Measurements from ENCODE around the gene ANO10. TPM values are rescaled to one million over a fixed set of nuclear protein-coding genes. Genes with fewer than 3 reads are reported as not detected.
"Not testable (repeated sequence)": the region's sequence is repeated elsewhere in the genome, so short reads cannot be mapped to it uniquely, and the experiment has no call there.

The ANO10 gene, protein sequence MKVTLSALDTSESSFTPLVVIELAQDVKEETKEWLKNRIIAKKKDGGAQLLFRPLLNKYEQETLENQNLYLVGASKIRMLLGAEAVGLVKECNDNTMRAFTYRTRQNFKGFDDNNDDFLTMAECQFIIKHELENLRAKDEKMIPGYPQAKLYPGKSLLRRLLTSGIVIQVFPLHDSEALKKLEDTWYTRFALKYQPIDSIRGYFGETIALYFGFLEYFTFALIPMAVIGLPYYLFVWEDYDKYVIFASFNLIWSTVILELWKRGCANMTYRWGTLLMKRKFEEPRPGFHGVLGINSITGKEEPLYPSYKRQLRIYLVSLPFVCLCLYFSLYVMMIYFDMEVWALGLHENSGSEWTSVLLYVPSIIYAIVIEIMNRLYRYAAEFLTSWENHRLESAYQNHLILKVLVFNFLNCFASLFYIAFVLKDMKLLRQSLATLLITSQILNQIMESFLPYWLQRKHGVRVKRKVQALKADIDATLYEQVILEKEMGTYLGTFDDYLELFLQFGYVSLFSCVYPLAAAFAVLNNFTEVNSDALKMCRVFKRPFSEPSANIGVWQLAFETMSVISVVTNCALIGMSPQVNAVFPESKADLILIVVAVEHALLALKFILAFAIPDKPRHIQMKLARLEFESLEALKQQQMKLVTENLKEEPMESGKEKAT
- 47.4 to 56.9 TPM (median 55.5 TPM) in 3 replicates for total RNA-seq
- long read RNA-seq, transcript ANO10-201 (13 exons, 3,212 nt), result major isoform, 76 of 115 reads
- long read RNA-seq, partial matches to known transcripts, result 6 of 115 reads
- long read RNA-seq, other reads (novel, unspliced or antisense), result 29 of 115 reads

DNA sequence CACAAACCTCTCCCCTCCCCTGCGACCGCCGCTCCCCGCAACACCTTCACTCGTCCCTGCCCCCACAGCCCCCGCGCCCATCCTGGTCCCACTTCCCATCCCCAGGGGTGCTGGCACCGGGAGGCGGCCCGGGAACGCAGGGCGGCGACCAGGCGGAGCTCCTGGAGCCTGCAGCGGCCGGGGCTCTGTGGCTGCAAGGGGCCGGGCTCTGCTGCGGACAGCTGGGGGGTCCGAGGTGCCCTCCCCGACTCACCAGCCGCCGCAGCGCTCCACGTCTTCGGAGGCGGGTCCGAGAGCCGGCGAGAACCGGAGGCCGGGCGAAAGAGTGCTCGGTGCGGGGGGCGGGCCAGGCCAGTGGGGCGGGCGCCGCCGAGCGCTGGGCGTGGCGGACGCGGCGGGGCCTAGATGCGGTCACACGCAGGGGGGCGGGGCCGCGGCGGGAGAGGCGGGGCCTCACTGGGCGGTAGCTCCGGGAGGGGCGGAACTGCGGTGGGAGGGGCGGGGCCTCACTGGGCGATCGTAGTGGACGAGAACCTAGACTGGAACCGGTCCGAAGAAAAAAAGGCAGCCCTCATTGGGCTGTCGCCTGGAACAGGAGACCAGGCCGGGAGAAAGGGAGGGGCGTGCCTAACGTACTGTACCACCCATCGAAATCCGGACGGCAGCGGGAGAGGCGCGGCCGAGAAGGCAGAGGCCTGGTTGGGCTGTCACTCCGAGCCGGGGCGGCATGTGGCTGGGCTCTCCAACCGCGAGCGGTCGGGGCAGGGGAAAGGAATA is at the start of gene ANO10:
TSS of gene ANO10 (minus strand) at position 356 of the 777 bp plus-strand sequence. CDS start 16,159 bp downstream, outside the sequence.
- peak within 1 kb of the TSS; percentile 95 for H3K27ac Mint-ChIP-seq (ENCODE audit: unreplicated experiment)
- no peaks in the 10 kb centered on the region for H3K9me3 Mint-ChIP-seq (ENCODE audit: low read depth)
- no peaks in the 10 kb centered on the region for H3K36me3 Mint-ChIP-seq (ENCODE audit: low read depth)
- TF ChIP-seq, protein P1, sequence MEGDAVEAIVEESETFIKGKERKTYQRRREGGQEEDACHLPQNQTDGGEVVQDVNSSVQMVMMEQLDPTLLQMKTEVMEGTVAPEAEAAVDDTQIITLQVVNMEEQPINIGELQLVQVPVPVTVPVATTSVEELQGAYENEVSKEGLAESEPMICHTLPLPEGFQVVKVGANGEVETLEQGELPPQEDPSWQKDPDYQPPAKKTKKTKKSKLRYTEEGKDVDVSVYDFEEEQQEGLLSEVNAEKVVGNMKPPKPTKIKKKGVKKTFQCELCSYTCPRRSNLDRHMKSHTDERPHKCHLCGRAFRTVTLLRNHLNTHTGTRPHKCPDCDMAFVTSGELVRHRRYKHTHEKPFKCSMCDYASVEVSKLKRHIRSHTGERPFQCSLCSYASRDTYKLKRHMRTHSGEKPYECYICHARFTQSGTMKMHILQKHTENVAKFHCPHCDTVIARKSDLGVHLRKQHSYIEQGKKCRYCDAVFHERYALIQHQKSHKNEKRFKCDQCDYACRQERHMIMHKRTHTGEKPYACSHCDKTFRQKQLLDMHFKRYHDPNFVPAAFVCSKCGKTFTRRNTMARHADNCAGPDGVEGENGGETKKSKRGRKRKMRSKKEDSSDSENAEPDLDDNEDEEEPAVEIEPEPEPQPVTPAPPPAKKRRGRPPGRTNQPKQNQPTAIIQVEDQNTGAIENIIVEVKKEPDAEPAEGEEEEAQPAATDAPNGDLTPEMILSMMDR (IDR thresholded peaks at IDR 0.05), result no peak
- H3K4me3 Mint-ChIP-seq (ENCODE audit: unreplicated experiment), result peak within 1 kb of the TSS; percentile 98
- DNase-seq (ENCODE audit: low spot score), result peak; percentile 100
- H3K27me3 Mint-ChIP-seq (ENCODE audit: low read depth), result no peaks in the 10 kb centered on the region
- peaks cover 43% of the 10 kb centered on the region for H3K4me1 Mint-ChIP-seq (ENCODE audit: low read depth)

DNA sequence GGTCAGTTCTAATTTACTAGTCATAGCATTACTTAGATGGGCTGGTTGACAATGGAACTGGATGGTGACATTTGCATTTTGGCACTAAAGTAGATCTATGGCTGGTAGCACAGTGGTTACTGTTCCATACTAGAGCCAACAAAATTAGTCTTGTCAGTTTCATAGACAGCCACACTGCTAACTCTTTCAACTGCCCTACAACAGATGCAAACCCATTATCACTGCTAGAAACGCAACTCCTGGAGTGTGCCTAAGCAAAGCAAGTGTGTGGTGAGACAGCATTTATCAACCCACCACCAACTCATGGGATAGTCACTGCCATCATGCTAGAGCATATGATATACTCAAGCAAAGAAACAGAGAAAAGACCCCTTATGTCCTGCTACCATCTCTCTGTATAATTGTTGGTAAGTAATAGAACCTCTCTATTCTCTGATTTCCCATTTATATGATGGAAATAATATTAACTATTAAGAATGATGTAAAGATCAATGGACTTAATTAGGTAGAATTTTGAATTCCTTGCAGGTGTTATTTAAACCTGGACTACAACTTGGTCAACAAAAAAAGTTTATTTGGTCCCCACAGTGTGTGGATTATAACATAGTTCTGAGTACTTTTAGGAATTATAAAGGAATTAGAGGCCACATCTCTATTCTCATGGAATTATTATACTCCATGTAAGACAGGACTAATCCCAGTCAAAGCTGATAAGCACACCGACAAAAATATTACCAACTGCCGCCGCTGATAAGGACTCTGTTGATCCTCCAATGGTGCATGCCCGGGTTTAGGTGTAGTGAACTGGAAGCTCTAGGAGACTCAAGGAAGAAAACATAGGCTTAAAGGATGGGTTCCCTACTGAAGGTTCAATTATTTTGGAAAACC is 49.1 kb upstream of the ANO10 start:
- TF ChIP-seq, protein P1 (IDR thresholded peaks at IDR 0.05), result no peak
- DNase-seq (ENCODE audit: low spot score), result no peak

GRCh38 chr3:43665011-43665410 is 43.2 kb upstream of the ANO10 start:
- Mint-ChIP-seq H3K9me3 (ENCODE audit: low read depth) (peaks cover 34% of the 10 kb centered on the region), H3K36me3 (ENCODE audit: low read depth) (peaks cover 10% of the 10 kb centered on the region)
- H3K4me3 Mint-ChIP-seq (ENCODE audit: unreplicated experiment); H3K27ac Mint-ChIP-seq (ENCODE audit: unreplicated experiment); H3K27me3 Mint-ChIP-seq (ENCODE audit: low read depth); DNase-seq (ENCODE audit: low spot score); H3K4me1 Mint-ChIP-seq (ENCODE audit: low read depth): not testable (repeated sequence)

More for the DNA sequence above, 49.1 kb upstream of the ANO10 start:
- Mint-ChIP-seq H3K27me3 (ENCODE audit: low read depth) (no peaks in the 10 kb centered on the region), H3K36me3 (ENCODE audit: low read depth) (peaks cover 2% of the 10 kb centered on the region), H3K27ac (ENCODE audit: unreplicated experiment) (no peak overlapping the region), H3K9me3 (ENCODE audit: low read depth) (no peaks in the 10 kb centered on the region), H3K4me1 (ENCODE audit: low read depth) (no peaks in the 10 kb centered on the region), H3K4me3 (ENCODE audit: unreplicated experiment) (no peak overlapping the region)

- peaks cover 34% of the 10 kb centered on the region for H3K9me3 Mint-ChIP-seq (ENCODE audit: low read depth)
- H3K27me3 Mint-ChIP-seq (ENCODE audit: low read depth); H3K36me3 Mint-ChIP-seq (ENCODE audit: low read depth); H3K27ac Mint-ChIP-seq (ENCODE audit: unreplicated experiment); DNase-seq (ENCODE audit: low spot score); H3K4me1 Mint-ChIP-seq (ENCODE audit: low read depth); H3K4me3 Mint-ChIP-seq (ENCODE audit: unreplicated experiment): not testable (repeated sequence)
These were observed 39.6 kb upstream of the ANO10 start for GRCh38 chr3:43661376-43661775.

DNA sequence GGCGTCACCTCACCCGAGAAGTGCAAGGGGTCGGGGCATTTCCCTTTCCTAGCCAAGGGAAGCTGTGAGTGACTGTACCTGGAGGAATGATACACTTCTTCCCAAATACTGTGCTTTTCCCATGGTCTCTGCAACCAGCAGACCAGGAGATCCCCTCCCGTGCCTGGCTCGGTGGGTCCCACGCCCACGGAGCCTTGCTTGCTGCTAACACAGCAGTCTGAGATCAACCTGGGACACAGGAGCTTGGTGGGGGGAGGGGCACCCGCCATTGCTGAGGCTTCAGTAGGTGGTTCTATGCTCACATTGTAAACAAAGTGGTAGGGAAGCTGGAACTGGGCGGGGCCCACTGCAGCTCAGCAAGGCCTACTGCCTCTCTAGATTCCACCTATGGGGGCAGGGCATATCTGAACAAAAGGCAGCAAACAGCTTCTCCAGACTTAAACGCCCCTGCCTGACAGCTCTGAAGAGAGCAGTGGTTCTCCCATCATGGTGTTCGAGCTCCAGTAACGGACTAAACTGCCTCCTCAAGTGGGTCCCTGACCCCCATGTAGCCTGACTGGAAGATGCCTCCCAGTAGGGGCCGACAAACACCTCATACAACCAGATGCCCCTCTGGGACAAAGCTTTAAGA is 37.6 kb upstream of the ANO10 start:
- no peak for DNase-seq (ENCODE audit: low spot score)
- H3K36me3 Mint-ChIP-seq (ENCODE audit: low read depth), result peaks cover 6% of the 10 kb centered on the region
- H3K27ac Mint-ChIP-seq (ENCODE audit: unreplicated experiment), result no peak overlapping the region
- H3K4me3 Mint-ChIP-seq (ENCODE audit: unreplicated experiment), result no peak overlapping the region
- peaks cover 23% of the 10 kb centered on the region for H3K9me3 Mint-ChIP-seq (ENCODE audit: low read depth)
- no peaks in the 10 kb centered on the region for H3K27me3 Mint-ChIP-seq (ENCODE audit: low read depth)
- H3K4me1 Mint-ChIP-seq (ENCODE audit: low read depth), result no peaks in the 10 kb centered on the region
- TF ChIP-seq, protein P1 (IDR thresholded peaks at IDR 0.05), result no peak

- not testable (repeated sequence) for H3K27ac Mint-ChIP-seq (ENCODE audit: unreplicated experiment)
These were observed 34.6 kb upstream of the ANO10 start for GRCh38 chr3:43656390-43656789.

More at GRCh38 chr3:43656390-43656789, 34.6 kb upstream of the ANO10 start:
- H3K4me3 Mint-ChIP-seq (ENCODE audit: unreplicated experiment); H3K27me3 Mint-ChIP-seq (ENCODE audit: low read depth); H3K36me3 Mint-ChIP-seq (ENCODE audit: low read depth); H3K4me1 Mint-ChIP-seq (ENCODE audit: low read depth); H3K9me3 Mint-ChIP-seq (ENCODE audit: low read depth); DNase-seq (ENCODE audit: low spot score): not testable (repeated sequence)
